Measurements from ENCODE around the gene WNK4. TPM values are rescaled to one million over a fixed set of nuclear protein-coding genes. Genes with fewer than 3 reads are reported as not detected.

WNK4 gene
- total and polyA plus RNA-seq, 4 experiments from 2014 or later, result 0.14 to 0.41 TPM; not detected in 2

- Mint-ChIP-seq H3K27me3 (no peaks in the 10 kb centered on the region), H3K27ac (peak overlapping the region in 3 of 7 donors; percentile 9 to 91 (median 83)), H3K4me1 (peaks cover 12 to 24% (median 17%) of the 10 kb centered on the region in 4 donors), H3K36me3 (peaks cover 6 to 8% of the 10 kb centered on the region in 2 donors), H3K4me3 (peak overlapping the region; percentile 93 to 98 (median 95)), H3K9me3 (no peaks in the 10 kb centered on the region)
- POLR2A ChIA-PET (ENCODE audit: partially characterized antibody), result interaction anchor here (1.0 to 2.0 kb wide), 4 partner anchors 17 to 201 kb away, joined by 5 to 9 read pairs (median 6); partner anchors contain the start of genes RETREG3, RPL27, TUBG1 and VPS25
- H3K4me3 ChIP-seq (ENCODE audit: low read length in 2 of 2), result peak overlapping the region; percentile 26 to 92
- no peak overlapping the region for H3K27ac ChIP-seq (ENCODE audit: low read depth, low read length)
- CTCF ChIA-PET (ENCODE audit: partially characterized antibody), result interaction anchor here (1.5 kb wide), 1 partner anchor 20 kb away, joined by 3 read pairs; no protein-coding TSS in a partner anchor
- intact Hi-C loops (cut with micrococcal nuclease), result loop anchor here (1.0 kb wide), 1 partner anchor 53 kb away; no protein-coding TSS in a partner anchor
- no peak for DNase-seq
- no peaks in the 10 kb centered on the region for H3K36me3 ChIP-seq (ENCODE audit: insufficient read depth, low read length)
- no peaks in the 10 kb centered on the region for H3K9me3 ChIP-seq (ENCODE audit: control insufficient read depth in 1 of 2, low read length in 2 of 2)
- H3K4me1 ChIP-seq (ENCODE audit: insufficient read depth, low read length), result peaks cover 16% of the 10 kb centered on the region
- H3K27me3 ChIP-seq (ENCODE audit: insufficient read depth, low read length), result no peaks in the 10 kb centered on the region
These were observed 16.9 kb downstream of the WNK4 start for GRCh38 chr17:42797067-42798007.

DNA sequence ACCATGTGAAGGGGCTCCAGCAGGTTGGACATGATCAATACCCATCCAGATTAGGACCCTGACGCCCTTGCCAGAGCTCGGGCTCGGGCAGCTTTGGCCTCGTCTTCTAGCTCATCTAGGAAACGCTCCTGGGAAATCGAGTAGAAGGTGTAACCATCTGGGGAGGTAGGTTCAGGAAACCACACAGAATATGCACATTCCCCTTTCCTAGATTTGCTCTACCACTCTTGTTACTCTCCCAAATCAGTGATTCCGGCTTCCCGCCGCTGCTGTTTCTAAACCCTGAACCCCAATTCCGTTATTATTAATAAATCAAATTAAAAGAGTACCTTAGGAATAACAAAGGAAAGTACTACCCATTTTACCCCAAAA, 17.6 kb downstream of the WNK4 start:
- Mint-ChIP-seq H3K27me3 (no peaks in the 10 kb centered on the region), H3K4me1 (peaks cover 12 to 24% (median 17%) of the 10 kb centered on the region in 4 donors), H3K27ac (peak overlapping the region in 5 of 7 donors; percentile 85 to 94 (median 93)), H3K4me3 (peak overlapping the region; percentile 93 to 98 (median 95)), H3K9me3 (no peaks in the 10 kb centered on the region), H3K36me3 (peaks cover 6 to 8% of the 10 kb centered on the region in 2 donors)
- no peaks in the 10 kb centered on the region for H3K36me3 ChIP-seq (ENCODE audit: insufficient read depth, low read length)
- H3K27me3 ChIP-seq (ENCODE audit: insufficient read depth, low read length), result no peaks in the 10 kb centered on the region
- intact Hi-C loops (cut with micrococcal nuclease), result loop anchor here (1.0 kb wide), 1 partner anchor 54 kb away; no protein-coding TSS in a partner anchor
- H3K4me1 ChIP-seq (ENCODE audit: insufficient read depth, low read length), result peaks cover 16% of the 10 kb centered on the region
- peak overlapping the region; percentile 47 for H3K27ac ChIP-seq (ENCODE audit: low read depth, low read length)
- CTCF ChIA-PET (ENCODE audit: partially characterized antibody), result interaction anchor here (1.1 to 1.6 kb wide), 3 partner anchors 19 to 26 kb away, joined by 3 to 4 read pairs (median 4); partner anchors contain the start of gene BECN1
- H3K9me3 ChIP-seq (ENCODE audit: control insufficient read depth in 1 of 2, low read length in 2 of 2), result no peaks in the 10 kb centered on the region
- POLR2A ChIA-PET (ENCODE audit: partially characterized antibody), result interaction anchor here (0.7 to 2.0 kb wide), 7 partner anchors 10 to 200 kb away, joined by 3 to 9 read pairs (median 5); partner anchors contain the start of genes BECN1, RETREG3, RPL27 and TUBG1
- peak overlapping the region; percentile 26 to 92 for H3K4me3 ChIP-seq (ENCODE audit: low read length in 2 of 2)
- DNase-seq, result no peak

DNA sequence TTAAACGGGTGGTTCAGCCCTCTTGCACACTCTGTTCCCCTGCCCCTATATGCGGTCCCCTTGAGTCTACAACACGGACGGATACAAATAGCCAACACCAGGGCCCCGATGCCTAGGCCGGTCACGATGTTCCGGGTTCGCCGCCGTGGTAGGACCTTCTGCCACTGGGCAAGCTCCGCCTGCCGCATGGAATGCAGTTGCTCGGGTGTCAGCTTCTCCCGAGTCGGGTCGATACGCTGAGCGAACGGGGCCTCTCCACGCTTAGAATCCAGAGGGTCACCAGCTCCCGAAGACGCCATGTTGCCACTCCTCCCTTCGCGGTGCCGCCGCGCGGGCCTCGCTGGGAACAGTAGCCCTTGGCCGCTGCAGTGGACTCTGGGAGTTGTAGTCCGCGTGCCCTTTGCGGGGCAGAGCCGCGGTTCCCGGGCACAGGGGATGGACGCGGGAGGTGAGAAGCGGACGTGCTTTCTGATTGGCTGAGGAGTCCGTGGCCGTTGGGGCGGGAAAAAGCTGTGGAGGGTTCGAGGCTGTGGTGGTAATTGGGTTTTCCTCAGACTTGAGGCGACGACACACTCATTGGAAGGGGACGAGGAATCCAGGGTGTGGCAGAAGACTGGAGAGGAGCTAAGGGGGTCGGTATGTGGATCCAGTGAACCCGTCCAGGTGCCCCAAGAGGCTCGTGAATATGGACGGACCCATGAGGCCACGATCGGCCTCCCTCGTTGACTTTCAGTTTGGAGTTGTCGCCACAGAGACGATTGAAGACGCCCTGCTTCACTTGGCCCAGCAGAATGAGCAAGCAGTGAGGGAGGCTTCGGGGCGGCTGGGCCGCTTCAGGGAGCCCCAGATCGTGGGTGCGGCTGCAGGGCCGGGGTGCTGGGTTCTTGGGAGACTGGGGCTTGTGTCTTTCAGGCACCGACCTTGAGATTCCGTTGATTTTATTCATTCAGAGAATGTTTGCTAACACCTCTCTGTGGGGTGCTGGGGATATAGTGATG, 18.3 kb downstream of the WNK4 start, which contains the start of the genes CNTD1 and COA3:
Gene CNTD1 (plus strand): TSS at position 479 of the 998 bp plus-strand sequence. CDS start 207 bp downstream, at position 686.
Gene COA3 (minus strand): TSS at position 322 of the 998 bp plus-strand sequence. CDS start 23 bp downstream, at position 299.
- H3K27ac ChIP-seq (ENCODE audit: low read depth, low read length), result peak within 1 kb of the TSS; percentile 47
- ChIA-PET CTCF (ENCODE audit: partially characterized antibody) (interaction anchor here (1.1 to 1.6 kb wide), 3 partner anchors 19 to 25 kb away, joined by 3 to 4 read pairs (median 4); partner anchors contain the start of gene BECN1), POLR2A (ENCODE audit: partially characterized antibody) (interaction anchor here (0.6 to 2.0 kb wide), 8 partner anchors 9 to 199 kb away, joined by 3 to 9 read pairs (median 5); partner anchors contain the start of genes BECN1, RETREG3, RPL27 and TUBG1)
- DNase-seq, result peak; percentile 58 to 70 (median 68)
- H3K27ac Mint-ChIP-seq, result peak within 1 kb of the TSS in 6 of 7 donors; percentile 9 to 94 (median 92)
- peak within 1 kb of the TSS; percentile 93 to 98 (median 95) for H3K4me3 Mint-ChIP-seq
- peak within 1 kb of the TSS; percentile 26 to 92 for H3K4me3 ChIP-seq (ENCODE audit: low read length in 2 of 2)
- H3K27me3 ChIP-seq (ENCODE audit: insufficient read depth, low read length), result no peaks in the 10 kb centered on the region
- intact Hi-C loops (cut with micrococcal nuclease), result loop anchor here (1.0 kb wide), 1 partner anchor 54 kb away; no protein-coding TSS in a partner anchor
- peaks cover 16% of the 10 kb centered on the region for H3K4me1 ChIP-seq (ENCODE audit: insufficient read depth, low read length)
- H3K27me3 Mint-ChIP-seq, result no peaks in the 10 kb centered on the region
- no peaks in the 10 kb centered on the region for H3K9me3 ChIP-seq (ENCODE audit: control insufficient read depth in 1 of 2, low read length in 2 of 2)
- H3K4me1 Mint-ChIP-seq, result peaks cover 12 to 24% (median 17%) of the 10 kb centered on the region in 4 donors
- H3K36me3 Mint-ChIP-seq, result peaks cover 6 to 8% of the 10 kb centered on the region in 2 donors
- no peaks in the 10 kb centered on the region for H3K36me3 ChIP-seq (ENCODE audit: insufficient read depth, low read length)
- H3K9me3 Mint-ChIP-seq, result no peaks in the 10 kb centered on the region

GRCh38 chr17:42803074-42803883, 22.9 kb downstream of the WNK4 start:
- H3K27ac Mint-ChIP-seq, result no peak overlapping the region

GRCh38 chr17:42804918-42805367, 24.5 kb downstream of the WNK4 start:
- ChIA-PET POLR2A (ENCODE audit: partially characterized antibody) (no interaction called here), CTCF (ENCODE audit: partially characterized antibody) (interaction anchor here (1.3 kb wide), 1 partner anchor 41 kb away, joined by 4 read pairs; no protein-coding TSS in a partner anchor)
- Mint-ChIP-seq H3K4me3 (no peak overlapping the region), H3K36me3 (peaks cover 1 to 7% of the 10 kb centered on the region in 2 donors), H3K4me1 (no peaks in the 10 kb centered on the region), H3K9me3 (no peaks in the 10 kb centered on the region), H3K27me3 (no peaks in the 10 kb centered on the region), H3K27ac (peak overlapping the region in 1 of 7 donors; percentile 57)
- H3K4me1 ChIP-seq (ENCODE audit: insufficient read depth, low read length), result no peaks in the 10 kb centered on the region
- intact Hi-C loops (cut with micrococcal nuclease), result no loop called here
- no peaks in the 10 kb centered on the region for H3K27me3 ChIP-seq (ENCODE audit: insufficient read depth, low read length)
- no peaks in the 10 kb centered on the region for H3K9me3 ChIP-seq (ENCODE audit: control insufficient read depth in 1 of 2, low read length in 2 of 2)
- no peak overlapping the region for H3K4me3 ChIP-seq (ENCODE audit: low read length in 2 of 2)
- no peaks in the 10 kb centered on the region for H3K36me3 ChIP-seq (ENCODE audit: insufficient read depth, low read length)
- DNase-seq, result no peak
- H3K27ac ChIP-seq (ENCODE audit: low read depth, low read length), result no peak overlapping the region

More at GRCh38 chr17:42803074-42803883, 22.9 kb downstream of the WNK4 start:
- Histone ChIP-seq H3K9me3 (ENCODE audit: control insufficient read depth in 1 of 2, low read length in 2 of 2) (no peaks in the 10 kb centered on the region), H3K4me3 (ENCODE audit: low read length in 2 of 2) (no peak overlapping the region), H3K4me1 (ENCODE audit: insufficient read depth, low read length) (peaks cover 6% of the 10 kb centered on the region), H3K27ac (ENCODE audit: low read depth, low read length) (no peak overlapping the region), H3K36me3 (ENCODE audit: insufficient read depth, low read length) (no peaks in the 10 kb centered on the region), H3K27me3 (ENCODE audit: insufficient read depth, low read length) (no peaks in the 10 kb centered on the region)
- POLR2A ChIA-PET (ENCODE audit: partially characterized antibody), result no interaction called here
- DNase-seq, result no peak
- Mint-ChIP-seq H3K36me3 (peaks cover 0 to 3% of the 10 kb centered on the region in 2 donors), H3K4me3 (no peak overlapping the region), H3K4me1 (peaks cover 4 to 7% (median 6%) of the 10 kb centered on the region in 4 donors), H3K9me3 (no peaks in the 10 kb centered on the region), H3K27me3 (no peaks in the 10 kb centered on the region)
- CTCF ChIA-PET (ENCODE audit: partially characterized antibody), result interaction anchor here (0.6 to 1.4 kb wide), 4 partner anchors 15 to 1561 kb away, joined by 3 to 5 read pairs (median 4); partner anchors contain the start of gene BECN1
- intact Hi-C loops (cut with micrococcal nuclease), result no loop called here

Measured in CD4-positive, alpha-beta memory T cell (primary cell).